ENCODE measurements around the gene CDK8. TPM values are rescaled to one million over a fixed set of nuclear protein-coding genes. Genes with fewer than 3 reads are reported as not detected.

Gene CDK8
- total RNA-seq, 1 experiment from 2014 or later = 22.2 TPM

DNA sequence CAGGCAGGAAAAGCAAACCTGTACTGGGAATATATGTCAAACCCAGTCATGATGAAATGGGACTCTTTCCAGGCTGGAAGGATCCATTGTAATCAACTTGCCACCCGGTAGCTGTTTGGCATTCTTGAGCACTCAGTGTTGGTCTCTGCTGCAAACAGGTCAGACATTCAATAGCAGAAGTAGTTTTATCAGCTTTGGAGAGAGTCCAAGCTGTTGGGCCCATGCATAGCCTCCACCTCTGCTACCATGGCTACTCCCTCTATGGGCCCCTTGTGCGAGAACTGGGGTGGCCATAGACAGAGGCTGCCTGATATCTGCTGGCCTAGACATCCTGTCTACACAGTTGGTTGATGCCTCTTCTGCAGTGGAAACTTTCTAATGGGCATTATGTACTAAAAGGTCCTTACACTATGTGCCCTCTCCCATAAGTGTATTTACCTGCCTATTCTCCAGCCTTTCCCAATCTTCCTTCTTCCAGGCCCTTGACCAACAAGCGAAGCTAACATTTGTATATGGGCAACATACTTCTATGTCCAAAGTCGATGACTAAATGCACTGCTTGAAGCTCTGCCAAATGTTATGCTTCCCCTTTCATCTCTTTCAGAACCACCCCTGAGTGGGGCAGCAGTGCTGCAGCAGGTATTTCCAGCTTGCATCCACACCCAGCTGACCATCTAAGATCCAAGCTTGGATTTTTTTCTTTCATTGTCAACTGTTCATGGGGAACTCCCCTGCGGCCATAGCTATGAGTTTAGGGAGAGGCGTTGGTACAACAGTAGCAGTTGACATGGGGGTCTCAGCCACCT is 26.6 kb upstream of the CDK8 start:
- intact Hi-C loops (cut with micrococcal nuclease) = no loop called here
- CTCF ChIA-PET = interaction anchor here (0.6 kb wide), 2 partner anchors 475 to 665 kb away, joined by 3 read pairs; no protein-coding TSS in a partner anchor
- no peak overlapping the region for H3K27ac Mint-ChIP-seq (ENCODE audit: low read depth, unreplicated experiment)
- no TSS peak for BruUV-seq (replicated peaks)
- no peak overlapping the region for H3K4me3 Mint-ChIP-seq (ENCODE audit: unreplicated experiment)
- H3K36me3 Mint-ChIP-seq (ENCODE audit: insufficient read depth, unreplicated experiment) = no peaks in the 10 kb centered on the region
- H3K9me3 Mint-ChIP-seq (ENCODE audit: unreplicated experiment) = no peaks in the 10 kb centered on the region
- TF ChIP-seq CTCF (IDR thresholded peaks at IDR 0.05; ENCODE audit: unreplicated experiment) = no peak
- peaks cover 10% of the 10 kb centered on the region for H3K4me1 Mint-ChIP-seq (ENCODE audit: insufficient read depth, unreplicated experiment)
- no peaks in the 10 kb centered on the region for H3K27me3 Mint-ChIP-seq (ENCODE audit: insufficient read depth, unreplicated experiment)
- POLR2A ChIA-PET = interaction anchor here (0.9 to 2.0 kb wide), 2 partner anchors 29 to 34 kb away, joined by 4 to 9 read pairs; no protein-coding TSS in a partner anchor
- DNase-seq (ENCODE audit: unreplicated experiment) = peak; percentile 2

DNA sequence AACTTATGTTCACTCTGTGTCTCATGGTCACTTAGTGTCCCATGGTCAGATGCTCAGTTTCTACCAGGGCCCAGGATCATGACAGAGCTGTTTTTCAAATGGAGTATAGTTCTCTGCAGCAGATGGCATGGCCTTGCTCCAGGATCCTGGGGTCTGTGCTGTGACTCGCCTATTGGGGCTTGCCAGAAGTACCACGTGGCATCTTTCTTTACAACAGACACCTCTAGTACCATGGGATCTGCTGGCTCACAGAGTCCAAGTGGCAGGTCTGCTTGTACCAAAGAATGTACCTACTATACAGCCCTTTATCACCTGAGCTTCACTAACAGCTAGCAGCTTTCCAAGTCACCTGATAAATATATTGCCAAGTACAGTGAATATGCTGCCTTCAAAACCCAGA is 25.8 kb upstream of the CDK8 start:
- BruUV-seq (replicated peaks) = no TSS peak
- Mint-ChIP-seq H3K9me3 (ENCODE audit: unreplicated experiment) (no peaks in the 10 kb centered on the region), H3K4me1 (ENCODE audit: insufficient read depth, unreplicated experiment) (peaks cover 6% of the 10 kb centered on the region), H3K27me3 (ENCODE audit: insufficient read depth, unreplicated experiment) (no peaks in the 10 kb centered on the region), H3K4me3 (ENCODE audit: unreplicated experiment) (no peak overlapping the region), H3K27ac (ENCODE audit: low read depth, unreplicated experiment) (no peak overlapping the region), H3K36me3 (ENCODE audit: insufficient read depth, unreplicated experiment) (no peaks in the 10 kb centered on the region)
- TF ChIP-seq CTCF (IDR thresholded peaks at IDR 0.05; ENCODE audit: unreplicated experiment) = no peak
- CTCF ChIA-PET = interaction anchor here (0.6 kb wide), 1 partner anchor 474 kb away, joined by 3 read pairs; no protein-coding TSS in a partner anchor
- DNase-seq (ENCODE audit: unreplicated experiment) = no peak
- POLR2A ChIA-PET = interaction anchor here (0.9 to 2.0 kb wide), 2 partner anchors 28 to 34 kb away, joined by 4 to 9 read pairs; no protein-coding TSS in a partner anchor
- intact Hi-C loops (cut with micrococcal nuclease) = no loop called here

DNA sequence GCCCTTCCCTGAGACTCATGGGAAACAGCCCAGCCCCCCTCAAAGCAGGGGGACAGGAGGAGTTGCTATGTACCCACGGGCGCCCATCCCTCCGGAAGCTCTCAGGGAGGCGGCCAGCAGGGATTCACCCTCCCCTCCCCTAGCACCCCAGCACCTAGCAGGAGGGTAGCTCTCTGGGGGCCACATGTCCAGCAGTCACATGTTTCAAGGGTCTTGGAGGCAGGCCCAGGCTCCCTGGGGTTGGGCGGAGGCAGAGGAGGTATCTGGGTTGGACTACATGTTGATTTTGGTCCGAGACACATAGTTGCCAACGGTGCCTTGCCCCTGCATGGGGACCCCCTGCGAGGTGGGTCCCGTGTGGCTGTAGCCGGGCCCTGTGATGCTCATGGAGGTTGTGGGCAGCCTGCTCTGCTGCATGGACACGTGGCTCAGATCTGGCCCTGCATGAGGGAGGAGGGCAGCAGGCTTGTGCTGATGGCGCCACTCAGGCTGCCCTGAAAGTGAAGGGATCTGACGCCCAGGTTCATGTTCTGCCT is 24.8 kb upstream of the CDK8 start:
- TF ChIP-seq CTCF (IDR thresholded peaks at IDR 0.05; ENCODE audit: unreplicated experiment) = no peak
- DNase-seq (ENCODE audit: unreplicated experiment) = no peak
- POLR2A ChIA-PET = interaction anchor here (0.9 kb wide), 1 partner anchor 9 kb away, joined by 4 read pairs; no protein-coding TSS in a partner anchor
- Mint-ChIP-seq H3K9me3 (ENCODE audit: unreplicated experiment) (no peaks in the 10 kb centered on the region), H3K27me3 (ENCODE audit: insufficient read depth, unreplicated experiment) (no peaks in the 10 kb centered on the region), H3K4me1 (ENCODE audit: insufficient read depth, unreplicated experiment) (no peaks in the 10 kb centered on the region), H3K4me3 (ENCODE audit: unreplicated experiment) (no peak overlapping the region), H3K27ac (ENCODE audit: low read depth, unreplicated experiment) (no peak overlapping the region), H3K36me3 (ENCODE audit: insufficient read depth, unreplicated experiment) (no peaks in the 10 kb centered on the region)
- CTCF ChIA-PET = no interaction called here
- intact Hi-C loops (cut with micrococcal nuclease) = no loop called here
- BruUV-seq (replicated peaks) = no TSS peak

- intact Hi-C loops (cut with micrococcal nuclease) = no loop called here
- peaks cover 8% of the 10 kb centered on the region for H3K27me3 Mint-ChIP-seq (ENCODE audit: insufficient read depth, unreplicated experiment)
- CTCF ChIA-PET = no interaction called here
- no peak for DNase-seq (ENCODE audit: unreplicated experiment)
- no peaks in the 10 kb centered on the region for H3K36me3 Mint-ChIP-seq (ENCODE audit: insufficient read depth, unreplicated experiment)
- H3K9me3 Mint-ChIP-seq (ENCODE audit: unreplicated experiment) = no peaks in the 10 kb centered on the region
- POLR2A ChIA-PET = interaction anchor here (1.0 kb wide), 1 partner anchor 9 kb away, joined by 5 read pairs; the partner anchor contains the start of gene RNF6
- H3K4me3 Mint-ChIP-seq (ENCODE audit: unreplicated experiment) = no peak overlapping the region
- TF ChIP-seq CTCF (IDR thresholded peaks at IDR 0.05; ENCODE audit: unreplicated experiment) = no peak
- H3K4me1 Mint-ChIP-seq (ENCODE audit: insufficient read depth, unreplicated experiment) = no peaks in the 10 kb centered on the region
- H3K27ac Mint-ChIP-seq (ENCODE audit: low read depth, unreplicated experiment) = no peak overlapping the region
- no TSS peak for BruUV-seq (replicated peaks)
Observed at GRCh38 chr13:26230703-26231102, 23.2 kb upstream of the CDK8 start.

All from MCF 10A (cell line).